ENCODE data around the gene RPL36.

- TF ChIP-seq CTCF (IDR thresholded peaks at IDR 0.05) = no peak
- TF ChIP-seq POLR2A (IDR thresholded peaks at IDR 0.05) = no peak
Observed at GRCh38 chr19:5700455-5701092, 10.5 kb downstream of the RPL36 start.

All from Peyer's patch (tissue), 4 donors.